ENCODE measurements around the gene RREB1.

RREB1 gene

DNA sequence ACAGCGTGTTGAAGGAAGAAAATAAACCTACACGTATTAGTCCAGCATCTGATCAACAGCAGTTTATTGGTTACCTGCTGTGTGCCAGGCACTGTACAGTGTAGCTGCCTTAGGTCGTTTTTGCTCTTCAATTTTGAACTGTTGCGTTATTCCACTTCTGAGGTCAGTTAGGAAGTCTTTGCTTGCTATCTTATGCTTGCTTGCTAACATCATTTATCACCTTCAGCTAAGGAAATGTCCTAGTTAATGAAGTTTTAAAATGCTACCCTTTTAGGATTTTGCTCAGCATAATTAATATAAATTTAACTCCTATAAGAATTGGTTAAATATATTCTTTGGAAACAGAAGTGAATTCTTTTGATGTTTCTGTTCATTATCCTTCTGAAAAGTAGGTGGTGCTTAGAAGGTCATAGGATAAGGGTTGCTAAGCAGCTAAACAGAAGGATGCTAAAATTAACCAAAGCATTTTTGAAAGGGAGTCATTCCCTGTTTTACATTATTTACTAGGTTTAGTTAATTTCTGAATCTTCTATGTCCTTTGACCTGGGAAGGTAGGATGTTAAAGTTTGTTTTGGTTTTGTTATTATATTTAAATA is 3.4 kb downstream of the RREB1 start:
- POLR2A ChIA-PET, result no interaction called here
- CTCF ChIA-PET, result no interaction called here
- no peak for DNase-seq (ENCODE audit: extremely low spot score)
- TF ChIP-seq FOXM1 (IDR thresholded peaks at IDR 0.05; ENCODE audit: borderline replicate concordance) (no peak), ELF4 (IDR thresholded peaks at IDR 0.05) (no peak), SP1 (IDR thresholded peaks at IDR 0.05) (no peak), NFRKB (IDR thresholded peaks at IDR 0.05) (no peak), HDGF (IDR thresholded peaks at IDR 0.05; ENCODE audit: borderline replicate concordance) (no peak), ZNF384 (IDR thresholded peaks at IDR 0.05) (no peak)

DNA sequence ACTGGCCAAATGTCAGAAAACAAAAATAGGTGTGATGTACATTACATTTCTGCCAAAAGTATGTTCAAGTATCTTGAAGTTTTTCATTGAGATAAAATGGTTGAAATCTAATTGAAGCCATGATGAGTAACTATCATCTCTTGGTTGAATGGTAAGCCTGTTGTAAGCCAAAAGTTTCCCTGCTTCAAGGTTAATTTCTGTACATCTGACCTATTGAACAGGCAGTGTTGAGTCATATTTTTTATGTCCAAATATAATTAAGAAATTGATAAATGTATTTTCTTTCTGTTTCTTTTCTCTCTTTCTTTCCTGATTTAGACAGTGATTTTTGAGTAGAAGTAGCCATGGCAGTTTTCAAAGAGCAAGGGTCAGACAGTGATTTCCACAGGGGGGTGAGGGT is 4.4 kb downstream of the RREB1 start:
- DNase-seq (ENCODE audit: extremely low spot score), result no peak
- POLR2A ChIA-PET, result no interaction called here
- CTCF ChIA-PET, result no interaction called here
- TF ChIP-seq FOXA1 (IDR thresholded peaks at IDR 0.05) (no peak), BHLHE40 (IDR thresholded peaks at IDR 0.05; ENCODE audit: borderline replicate concordance) (no peak), LEF1 (IDR thresholded peaks at IDR 0.05; ENCODE audit: borderline replicate concordance) (no peak), TARDBP (IDR thresholded peaks at IDR 0.05) (no peak), CTBP1 (IDR thresholded peaks at IDR 0.05; ENCODE audit: borderline replicate concordance) (no peak), HDGF (IDR thresholded peaks at IDR 0.05; ENCODE audit: borderline replicate concordance) (no peak), FOXK2 (IDR thresholded peaks at IDR 0.05) (no peak), L3MBTL2 (conservative IDR thresholded peaks at IDR 0.05) (no peak), ARNT (IDR thresholded peaks at IDR 0.05) (no peak), FOXM1 (IDR thresholded peaks at IDR 0.05; ENCODE audit: borderline replicate concordance) (no peak), SUZ12 (IDR thresholded peaks at IDR 0.05) (no peak), NFRKB (IDR thresholded peaks at IDR 0.05) (no peak), SP1 (IDR thresholded peaks at IDR 0.05) (no peak), ZNF384 (IDR thresholded peaks at IDR 0.05) (no peak)
- TF ChIP-seq, protein P1, sequence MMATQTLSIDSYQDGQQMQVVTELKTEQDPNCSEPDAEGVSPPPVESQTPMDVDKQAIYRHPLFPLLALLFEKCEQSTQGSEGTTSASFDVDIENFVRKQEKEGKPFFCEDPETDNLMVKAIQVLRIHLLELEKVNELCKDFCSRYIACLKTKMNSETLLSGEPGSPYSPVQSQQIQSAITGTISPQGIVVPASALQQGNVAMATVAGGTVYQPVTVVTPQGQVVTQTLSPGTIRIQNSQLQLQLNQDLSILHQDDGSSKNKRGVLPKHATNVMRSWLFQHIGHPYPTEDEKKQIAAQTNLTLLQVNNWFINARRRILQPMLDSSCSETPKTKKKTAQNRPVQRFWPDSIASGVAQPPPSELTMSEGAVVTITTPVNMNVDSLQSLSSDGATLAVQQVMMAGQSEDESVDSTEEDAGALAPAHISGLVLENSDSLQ (IDR thresholded peaks at IDR 0.05), result no peak

DNA sequence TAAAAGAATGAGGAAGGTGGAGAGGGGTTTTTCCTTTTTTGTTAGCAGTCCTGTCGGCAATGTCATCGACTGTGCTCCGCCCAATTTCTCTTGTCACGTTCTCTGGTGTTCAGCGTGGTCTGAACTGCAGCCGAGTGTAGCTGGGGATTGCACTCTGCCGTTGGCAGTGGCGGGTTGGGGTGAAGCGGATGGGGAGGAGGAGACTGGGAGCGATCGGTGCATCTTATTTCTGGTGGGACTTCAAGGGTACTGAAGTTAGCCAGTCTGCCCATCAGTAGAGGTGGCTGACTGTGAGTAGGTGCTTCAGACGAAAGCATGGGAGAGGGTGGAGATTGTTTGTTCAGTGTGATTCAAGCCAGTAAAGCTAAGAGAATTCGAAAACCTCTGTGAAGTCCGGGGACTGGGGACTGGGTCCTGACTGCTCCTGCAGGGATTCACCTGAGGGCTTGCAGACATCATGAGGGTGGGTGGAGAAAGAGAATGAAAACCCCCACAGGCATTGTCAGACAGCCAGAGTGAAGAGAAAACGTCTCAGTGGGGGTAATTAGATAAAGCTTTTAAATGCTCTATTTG is 5.1 kb downstream of the RREB1 start:
- ChIA-PET CTCF (interaction anchor here (0.9 kb wide), 1 partner anchor 127 kb away, joined by 3 read pairs; no protein-coding TSS in a partner anchor), POLR2A (no interaction called here)
- no peak for TF ChIP-seq FOXK2 (IDR thresholded peaks at IDR 0.05)
- no peak for TF ChIP-seq NFRKB (IDR thresholded peaks at IDR 0.05)
- no peak for TF ChIP-seq L3MBTL2 (conservative IDR thresholded peaks at IDR 0.05)
- no peak for TF ChIP-seq SUZ12 (IDR thresholded peaks at IDR 0.05)
- no peak for DNase-seq (ENCODE audit: extremely low spot score)

DNA sequence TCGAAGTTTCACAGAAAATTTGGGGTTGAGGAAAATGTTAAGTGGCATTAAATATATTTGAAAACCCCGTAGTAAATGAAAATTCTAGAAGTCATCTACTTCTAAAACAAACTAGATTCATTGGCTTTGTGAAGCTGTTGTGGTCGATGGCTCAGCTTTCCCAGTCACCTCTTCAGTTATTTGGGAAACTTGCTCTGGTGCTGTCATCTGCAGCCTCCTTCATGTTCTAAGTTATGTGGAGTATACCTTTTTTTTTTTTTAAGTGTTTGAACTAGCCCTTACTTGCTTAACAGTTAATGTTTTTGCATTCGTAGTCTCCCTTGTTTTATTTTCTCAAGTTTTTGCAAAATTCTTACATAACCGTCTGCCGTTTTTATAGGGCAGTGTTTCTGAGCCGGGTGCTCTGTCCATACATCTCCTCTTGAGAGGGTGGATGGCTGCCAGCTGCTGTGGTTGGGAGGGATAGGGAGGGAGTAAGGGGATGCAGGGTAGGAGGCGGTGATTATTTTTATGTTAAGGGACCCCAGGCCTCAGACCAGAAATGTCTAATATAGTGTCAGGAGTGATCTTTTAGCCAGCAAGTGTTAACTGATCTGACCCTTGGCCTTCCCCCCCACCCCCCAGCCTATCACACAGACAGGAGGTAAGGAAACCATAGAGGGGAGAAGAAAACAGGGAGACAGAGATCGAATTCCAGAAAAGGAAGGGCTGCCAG is 7.1 kb downstream of the RREB1 start:
- DNase-seq (ENCODE audit: extremely low spot score), result no peak
- no peak for TF ChIP-seq L3MBTL2 (conservative IDR thresholded peaks at IDR 0.05)
- no peak for TF ChIP-seq ZNF384 (IDR thresholded peaks at IDR 0.05)
- no peak for TF ChIP-seq BHLHE40 (IDR thresholded peaks at IDR 0.05; ENCODE audit: borderline replicate concordance)
- no peak for TF ChIP-seq CTBP1 (IDR thresholded peaks at IDR 0.05; ENCODE audit: borderline replicate concordance)
- TF ChIP-seq HDGF (IDR thresholded peaks at IDR 0.05; ENCODE audit: borderline replicate concordance), result no peak
- TF ChIP-seq SP1 (IDR thresholded peaks at IDR 0.05), result no peak
- TF ChIP-seq FOXK2 (IDR thresholded peaks at IDR 0.05), result no peak
- TF ChIP-seq, protein P1 (IDR thresholded peaks at IDR 0.05), result no peak
- TF ChIP-seq SUZ12 (IDR thresholded peaks at IDR 0.05), result no peak
- TF ChIP-seq FOXA1 (IDR thresholded peaks at IDR 0.05), result no peak
- no peak for TF ChIP-seq NFRKB (IDR thresholded peaks at IDR 0.05)
- no peak for TF ChIP-seq LEF1 (IDR thresholded peaks at IDR 0.05; ENCODE audit: borderline replicate concordance)
- TF ChIP-seq ELF4 (IDR thresholded peaks at IDR 0.05), result no peak
- no peak for TF ChIP-seq ARNT (IDR thresholded peaks at IDR 0.05)
- TF ChIP-seq TARDBP (IDR thresholded peaks at IDR 0.05), result no peak
- CTCF ChIA-PET, result no interaction called here
- POLR2A ChIA-PET, result no interaction called here

DNA sequence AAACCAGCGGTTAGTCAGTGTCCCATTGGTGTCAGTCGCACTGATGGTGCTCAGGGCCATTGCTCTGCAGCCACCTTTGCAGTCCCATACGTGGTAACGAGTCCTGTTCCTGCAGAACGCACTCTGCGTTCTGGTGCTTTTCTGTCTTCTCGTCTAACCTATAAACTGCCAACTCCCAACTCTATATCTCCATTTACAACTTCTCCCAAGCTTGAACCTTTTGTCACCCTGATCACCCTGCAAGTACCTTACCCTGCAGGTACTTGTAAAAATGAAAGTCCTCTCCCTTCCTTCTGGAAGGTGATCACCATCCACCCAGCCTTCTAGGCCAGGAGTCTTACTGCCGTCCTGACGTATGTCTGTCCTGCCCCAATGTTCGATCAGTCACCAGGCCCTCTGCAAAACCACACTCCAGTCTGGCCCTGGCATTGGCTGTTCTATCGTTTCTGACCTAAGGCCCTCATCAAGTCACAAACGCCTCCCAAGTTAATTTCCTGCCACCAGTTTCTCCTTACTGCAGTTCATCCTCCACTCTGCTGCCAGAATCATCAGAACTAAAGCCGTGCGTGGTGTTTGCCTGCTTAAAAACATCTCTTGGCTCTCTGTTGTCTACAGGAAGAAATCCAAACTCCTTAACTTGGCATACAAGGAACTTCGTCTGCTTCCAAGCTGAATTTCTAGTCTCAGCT is 7.9 kb downstream of the RREB1 start:
- DNase-seq (ENCODE audit: extremely low spot score), result no peak
- ChIA-PET CTCF (no interaction called here), POLR2A (no interaction called here)
- TF ChIP-seq NFRKB (IDR thresholded peaks at IDR 0.05) (no peak), ARNT (IDR thresholded peaks at IDR 0.05) (no peak), FOXM1 (IDR thresholded peaks at IDR 0.05; ENCODE audit: borderline replicate concordance) (no peak), BHLHE40 (IDR thresholded peaks at IDR 0.05; ENCODE audit: borderline replicate concordance) (no peak), L3MBTL2 (conservative IDR thresholded peaks at IDR 0.05) (no peak)

DNA sequence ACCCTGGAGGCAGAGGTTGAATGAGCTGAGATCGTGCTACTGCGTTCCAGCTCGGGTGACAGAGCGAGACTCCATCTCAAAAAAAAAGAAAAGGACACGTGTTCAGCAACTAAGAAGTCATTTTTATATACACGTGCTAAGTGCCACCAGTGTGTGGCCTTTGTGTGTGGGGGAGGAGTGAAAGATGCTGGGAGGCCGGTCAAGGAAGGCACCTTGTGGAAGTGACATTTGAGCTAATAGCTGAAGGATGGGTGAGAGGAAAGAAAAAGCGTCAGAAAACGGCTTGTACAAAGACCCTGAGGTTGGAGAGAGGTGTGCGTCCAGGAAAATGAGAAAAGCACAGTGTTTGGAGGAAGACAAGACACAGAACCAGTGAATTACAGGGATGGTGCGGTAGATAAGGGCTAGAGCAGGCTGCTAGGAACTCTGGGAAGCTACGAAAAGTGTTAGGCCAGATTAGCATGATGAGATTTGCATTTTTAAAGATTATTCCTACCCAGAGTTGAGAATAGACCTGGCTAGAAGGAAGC is 11.6 kb downstream of the RREB1 start:
- TF ChIP-seq FOXM1 (IDR thresholded peaks at IDR 0.05; ENCODE audit: borderline replicate concordance) (no peak), ZNF384 (IDR thresholded peaks at IDR 0.05) (peak; percentile 26; the same call in 1 of the 2 replicates)
- POLR2A ChIA-PET, result interaction anchor here (1.4 kb wide), 1 partner anchor 18 kb away, joined by 4 read pairs; no protein-coding TSS in a partner anchor
- CTCF ChIA-PET, result interaction anchor here (0.7 kb wide), 1 partner anchor 390 kb away, joined by 3 read pairs; no protein-coding TSS in a partner anchor
- no peak for DNase-seq (ENCODE audit: extremely low spot score)
